Neural cell (in vitro differentiated cells): ENCODE measurements around the gene REC114. TPM values are rescaled to one million over a fixed set of nuclear protein-coding genes. Genes with fewer than 3 reads are reported as not detected.

Source experiments
- H2AFZ ChIP-seq: fragments of 200-600, 300-800 bp; sonication (generic), shearing (Covaris generic); 2 replicates; pipeline ENCODE4 v1.6.0; 2014; ENCODE audit warnings: low read depth, mild to moderate bottlenecking, antibody characterized with exemption, low read length, moderate library complexity
- H3F3A ChIP-seq: fragments of 200-600 bp; shearing (Covaris generic); 2 replicates; pipeline ENCODE4 v1.6.1; 2016; ENCODE audit warnings: mild to moderate bottlenecking, moderate library complexity, mixed read lengths, antibody characterized with exemption, low read length; ENCODE audit not compliant: insufficient read depth, poor library complexity, severe bottlenecking
- H3K27ac ChIP-seq: fragments of 200-600, 300-800 bp; sonication (generic), shearing (Covaris generic); 2 replicates; pipeline ENCODE4 v1.5.1; 2014; ENCODE audit warnings: mild to moderate bottlenecking, low read length, moderate library complexity
- H3K27me3 ChIP-seq: fragments of 300-800, 200-600 bp; sonication (generic), shearing (Covaris generic); 2 replicates; pipeline ENCODE4 v1.6.0; 2014; ENCODE audit warnings: mild to moderate bottlenecking, low read depth, low read length, moderate library complexity; ENCODE audit not compliant: insufficient read depth
- H3K36me3 ChIP-seq: fragments of 300-800, 200-600 bp; sonication (generic), shearing (Covaris generic); 2 replicates; pipeline ENCODE4 v1.5.1; 2014; ENCODE audit warnings: mild to moderate bottlenecking, antibody characterized with exemption, low read length, moderate library complexity; ENCODE audit not compliant: insufficient read depth
- H3K4me2 ChIP-seq: fragments of 300-800, 200-600 bp; sonication (generic), shearing (Covaris generic); 2 replicates; pipeline ENCODE4 v1.6.0; 2014; ENCODE audit warnings: mild to moderate bottlenecking, low read length
- H3K4me3 ChIP-seq: fragments of 300-800, 200-600 bp; sonication (generic), shearing (Covaris generic); 2 replicates; pipeline ENCODE4 v1.5.1; 2014; ENCODE audit warnings: mild to moderate bottlenecking, low read length, moderate library complexity
- H3K79me2 ChIP-seq: fragments of 200-600 bp; shearing (Covaris generic); replicated peaks from 2 replicates; pipeline ENCODE4 v1.6.0; 2014; ENCODE audit warnings: mild to moderate bottlenecking, low read length, moderate library complexity; ENCODE audit not compliant: insufficient read depth
- H3K9ac ChIP-seq: fragments of 300-800, 200-600 bp; sonication (generic), shearing (Covaris generic); 2 replicates; pipeline ENCODE4 v1.6.1; 2016; ENCODE audit warnings: mild to moderate bottlenecking, low read length, mixed read lengths
- H3K9me2 ChIP-seq: fragments of 200-600 bp; shearing (Covaris generic); 2 replicates; pipeline ENCODE4 v1.6.1; 2016; ENCODE audit warnings: mild to moderate bottlenecking, low read length, mixed read lengths; ENCODE audit not compliant: insufficient read depth
- H3K9me3 ChIP-seq: fragments of 200-600, 300-800 bp; sonication (generic), shearing (Covaris generic); 2 replicates; pipeline ENCODE4 v1.6.1; 2016; ENCODE audit warnings: mild to moderate bottlenecking, mixed run types, low read length, moderate library complexity, mixed read lengths
- H4K20me1 ChIP-seq: fragments of 200-600 bp; shearing (Covaris generic); 2 replicates; pipeline ENCODE4 v1.6.1; 2016; ENCODE audit warnings: mild to moderate bottlenecking, mixed run types; ENCODE audit not compliant: insufficient read depth
- CTCF ChIP-seq: fragments of 450-650 bp; IDR thresholded peaks from 2 replicates; pipeline ENCODE4 v1.5.1; 2014; ENCODE audit warnings: antibody characterized with exemption, mild to moderate bottlenecking, moderate library complexity; ENCODE audit not compliant: poor library complexity, severe bottlenecking
- EP300 ChIP-seq: fragments of 450-650 bp; conservative IDR thresholded peaks from 2 replicates; pipeline ENCODE4 v1.6.1; 2014; ENCODE audit warnings: antibody characterized with exemption, mild to moderate bottlenecking, moderate library complexity; ENCODE audit not compliant: poor library complexity, severe bottlenecking
- EZH2 ChIP-seq: fragments of 200-600, 300-800 bp; shearing (Covaris generic), sonication (generic); IDR thresholded peaks from 2 replicates; pipeline ENCODE4 v1.6.1; 2014; ENCODE audit warnings: antibody characterized with exemption, low read length, borderline replicate concordance, mild to moderate bottlenecking; ENCODE audit not compliant: insufficient read depth, poor library complexity, severe bottlenecking
- MXI1 ChIP-seq: fragments of 450-650 bp; conservative IDR thresholded peaks from 2 replicates; pipeline ENCODE4 v1.6.1; 2014; ENCODE audit warnings: antibody characterized with exemption, mild to moderate bottlenecking; ENCODE audit not compliant: poor library complexity, severe bottlenecking
- POLR2AphosphoS5 ChIP-seq: IDR thresholded peaks from 2 replicates; pipeline ENCODE4 v1.6.1; 2012
- RAD21 ChIP-seq: fragments of 450-650 bp; conservative IDR thresholded peaks from 2 replicates; pipeline ENCODE4 v1.6.1; 2014; ENCODE audit warnings: antibody characterized with exemption, mild to moderate bottlenecking, moderate library complexity
- SMC3 ChIP-seq: fragments of 450-650 bp; conservative IDR thresholded peaks from 2 replicates; pipeline ENCODE4 v1.6.1; 2014; ENCODE audit warnings: antibody characterized with exemption, mild to moderate bottlenecking, moderate library complexity; ENCODE audit not compliant: poor library complexity
- TAF1 ChIP-seq: IDR thresholded peaks from 2 replicates; pipeline ENCODE4 v1.6.1; 2012; ENCODE audit warnings: low read depth
- polyA plus RNA-seq: library from polyadenylated mRNA; depleted of rRNA; stranded (reverse); fragments of >200 nt; gene quantifications from 2 replicates; pipeline ENCODE4 v1.2.3, GENCODE V29; 2014
- TF ChIP-seq, protein P1 (sequence below): IDR thresholded peaks from 2 replicates; pipeline ENCODE4 v1.6.1; 2012; ENCODE audit warnings: borderline replicate concordance

Gene REC114
- polyA plus RNA-seq, 1 donor from 2014 or later, result not detected

GRCh38 chr15:73455876-73456275, 12.9 kb downstream of the REC114 start:
- H3K9me2 ChIP-seq, result no peaks in the 10 kb centered on the region
- no peaks in the 10 kb centered on the region for H3F3A ChIP-seq
- no peaks in the 10 kb centered on the region for H4K20me1 ChIP-seq
- H3K9me3 ChIP-seq, result no peaks in the 10 kb centered on the region
- H3K9ac ChIP-seq, result no peak overlapping the region
- H3K27me3 ChIP-seq, result no peaks in the 10 kb centered on the region
- no peak for TF ChIP-seq EP300
- no peak for TF ChIP-seq EZH2
- TF ChIP-seq SMC3, result no peak
- TF ChIP-seq TAF1, result no peak
- TF ChIP-seq, protein P1, sequence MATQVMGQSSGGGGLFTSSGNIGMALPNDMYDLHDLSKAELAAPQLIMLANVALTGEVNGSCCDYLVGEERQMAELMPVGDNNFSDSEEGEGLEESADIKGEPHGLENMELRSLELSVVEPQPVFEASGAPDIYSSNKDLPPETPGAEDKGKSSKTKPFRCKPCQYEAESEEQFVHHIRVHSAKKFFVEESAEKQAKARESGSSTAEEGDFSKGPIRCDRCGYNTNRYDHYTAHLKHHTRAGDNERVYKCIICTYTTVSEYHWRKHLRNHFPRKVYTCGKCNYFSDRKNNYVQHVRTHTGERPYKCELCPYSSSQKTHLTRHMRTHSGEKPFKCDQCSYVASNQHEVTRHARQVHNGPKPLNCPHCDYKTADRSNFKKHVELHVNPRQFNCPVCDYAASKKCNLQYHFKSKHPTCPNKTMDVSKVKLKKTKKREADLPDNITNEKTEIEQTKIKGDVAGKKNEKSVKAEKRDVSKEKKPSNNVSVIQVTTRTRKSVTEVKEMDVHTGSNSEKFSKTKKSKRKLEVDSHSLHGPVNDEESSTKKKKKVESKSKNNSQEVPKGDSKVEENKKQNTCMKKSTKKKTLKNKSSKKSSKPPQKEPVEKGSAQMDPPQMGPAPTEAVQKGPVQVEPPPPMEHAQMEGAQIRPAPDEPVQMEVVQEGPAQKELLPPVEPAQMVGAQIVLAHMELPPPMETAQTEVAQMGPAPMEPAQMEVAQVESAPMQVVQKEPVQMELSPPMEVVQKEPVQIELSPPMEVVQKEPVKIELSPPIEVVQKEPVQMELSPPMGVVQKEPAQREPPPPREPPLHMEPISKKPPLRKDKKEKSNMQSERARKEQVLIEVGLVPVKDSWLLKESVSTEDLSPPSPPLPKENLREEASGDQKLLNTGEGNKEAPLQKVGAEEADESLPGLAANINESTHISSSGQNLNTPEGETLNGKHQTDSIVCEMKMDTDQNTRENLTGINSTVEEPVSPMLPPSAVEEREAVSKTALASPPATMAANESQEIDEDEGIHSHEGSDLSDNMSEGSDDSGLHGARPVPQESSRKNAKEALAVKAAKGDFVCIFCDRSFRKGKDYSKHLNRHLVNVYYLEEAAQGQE, result no peak
- TF ChIP-seq MXI1, result no peak
- no peak for TF ChIP-seq POLR2AphosphoS5
- no peak for TF ChIP-seq CTCF
- no peak for TF ChIP-seq RAD21
- no peak overlapping the region for H3K4me3 ChIP-seq
- no peak overlapping the region for H3K27ac ChIP-seq
- H2AFZ ChIP-seq, result no peak overlapping the region
- H3K36me3 ChIP-seq, result no peaks in the 10 kb centered on the region
- no peak overlapping the region for H3K4me2 ChIP-seq
- no peaks in the 10 kb centered on the region for H3K79me2 ChIP-seq

- Histone ChIP-seq H3K4me3 (no peak overlapping the region), H2AFZ (no peak overlapping the region), H3K36me3 (no peaks in the 10 kb centered on the region), H3K4me2 (no peak overlapping the region), H3K9me2 (no peaks in the 10 kb centered on the region), H3F3A (no peaks in the 10 kb centered on the region), H3K79me2 (no peaks in the 10 kb centered on the region), H3K9me3 (no peaks in the 10 kb centered on the region), H4K20me1 (no peaks in the 10 kb centered on the region), H3K27ac (no peak overlapping the region), H3K27me3 (no peaks in the 10 kb centered on the region), H3K9ac (no peak overlapping the region)
- TF ChIP-seq MXI1 (no peak), POLR2AphosphoS5 (no peak), RAD21 (no peak), EP300 (no peak), CTCF (no peak), TAF1 (no peak), EZH2 (no peak), SMC3 (no peak)
- TF ChIP-seq, protein P1, result no peak
These were observed 14.4 kb downstream of the REC114 start for GRCh38 chr15:73457334-73457733.
